SK-N-SH treated with all-trans-retinoic acid at 6 μM for 48 hours (cell line): ENCODE measurements around the gene FUT3.

ENCODE experiments used
- ATAC-seq: fragments of 200-7000 bp; cut with Tn5 transposase; 3 replicates; pipeline ENCODE4 v1.9.1; 2020; ENCODE audit warnings: mild to moderate bottlenecking, moderate library complexity
- ARNTL ChIP-seq: fragments of 450-650 bp; formaldehyde crosslinking; IDR thresholded peaks from 2 replicates; pipeline ENCODE4 v1.5.0; 2020; ENCODE audit warnings: low read depth, mild to moderate bottlenecking, moderate library complexity, borderline replicate concordance
- BACH2 ChIP-seq: fragments of 250-450 bp; sonication (Bioruptor Pico); IDR thresholded peaks from 2 replicates; pipeline ENCODE4 v1.9.0; 2021; ENCODE audit warnings: mild to moderate bottlenecking, borderline replicate concordance
- CREB5 ChIP-seq: fragments of 250-450 bp; sonication (Bioruptor Pico); IDR thresholded peaks from 2 replicates; pipeline ENCODE4 v1.5.1; 2020; ENCODE audit warnings: low read depth, mild to moderate bottlenecking, moderate library complexity
- CSDC2 ChIP-seq: fragments of 250-450 bp; sonication (Bioruptor Pico); IDR thresholded peaks from 2 replicates; pipeline ENCODE4 v1.5.0; 2020; ENCODE audit warnings: mild to moderate bottlenecking, moderate library complexity
- CSRNP3 ChIP-seq: fragments of 250-450 bp; sonication (Bioruptor Pico); IDR thresholded peaks from 2 replicates; pipeline ENCODE4 v1.5.1; 2021; ENCODE audit warnings: mild to moderate bottlenecking, moderate library complexity
- ESRRG ChIP-seq: fragments of 250-450 bp; sonication (Bioruptor Pico); IDR thresholded peaks from 2 replicates; pipeline ENCODE4 v1.6.1; 2021; ENCODE audit warnings: mild to moderate bottlenecking
- ISL1 ChIP-seq: fragments of 250-450 bp; sonication (Bioruptor Pico); IDR thresholded peaks from 2 replicates; pipeline ENCODE4 v2.1.2; 2022; ENCODE audit warnings: mild to moderate bottlenecking, moderate library complexity
- OSR1 ChIP-seq: fragments of 250-450 bp; sonication (Bioruptor Pico); IDR thresholded peaks from 2 replicates; pipeline ENCODE4 v1.8.0; 2022; ENCODE audit warnings: moderate library complexity, mild to moderate bottlenecking, inconsistent platforms
- PATZ1 ChIP-seq: fragments of 250-450 bp; sonication (Bioruptor Pico); IDR thresholded peaks from 2 replicates; pipeline ENCODE4 v1.8.0; 2020; ENCODE audit warnings: mild to moderate bottlenecking, moderate library complexity, borderline replicate concordance
- POU6F1 ChIP-seq: fragments of 250-450 bp; sonication (Bioruptor Pico); IDR thresholded peaks from 2 replicates; pipeline ENCODE4 v1.8.0; 2021; ENCODE audit warnings: low read depth, mild to moderate bottlenecking, moderate library complexity, borderline replicate concordance
- RARB ChIP-seq: fragments of 250-450 bp; sonication (Bioruptor Pico); IDR thresholded peaks from 2 replicates; pipeline ENCODE4 v1.8.0; 2021; ENCODE audit warnings: mild to moderate bottlenecking, moderate library complexity
- SNAI2 ChIP-seq: fragments of 250-450 bp; sonication (Bioruptor Pico); IDR thresholded peaks from 2 replicates; pipeline ENCODE4 v1.5.0; 2020; ENCODE audit warnings: mild to moderate bottlenecking, moderate library complexity
- TCF4 ChIP-seq: fragments of 250-450 bp; sonication (Bioruptor Pico); IDR thresholded peaks from 2 replicates; pipeline ENCODE4 v1.8.0; 2021; ENCODE audit warnings: mild to moderate bottlenecking, moderate library complexity, borderline replicate concordance
- TSHZ2 ChIP-seq: fragments of 250-450 bp; sonication (Bioruptor Pico); IDR thresholded peaks from 2 replicates; pipeline ENCODE4 v1.5.0; 2020; ENCODE audit warnings: mild to moderate bottlenecking, moderate library complexity
- ZC3H10 ChIP-seq: fragments of 250-450 bp; sonication (Bioruptor Pico); IDR thresholded peaks from 2 replicates; pipeline ENCODE4 v1.5.1; 2021; ENCODE audit warnings: mild to moderate bottlenecking, moderate library complexity
- ZFP30 ChIP-seq: fragments of 450-650 bp; formaldehyde crosslinking; IDR thresholded peaks from 2 replicates; pipeline ENCODE4 v1.5.0; 2022; ENCODE audit warnings: mild to moderate bottlenecking, moderate library complexity
- ZNF565 ChIP-seq: fragments of 450-650 bp; formaldehyde crosslinking; conservative IDR thresholded peaks from 2 replicates; pipeline ENCODE4 v1.5.0; 2020; ENCODE audit warnings: low read depth, mild to moderate bottlenecking, moderate library complexity
- ZNF70 ChIP-seq: fragments of 450-650 bp; formaldehyde crosslinking; IDR thresholded peaks from 2 replicates; pipeline ENCODE4 v1.5.0; 2020; ENCODE audit warnings: mild to moderate bottlenecking, moderate library complexity
- ZNF8 ChIP-seq: fragments of 450-650 bp; formaldehyde crosslinking; IDR thresholded peaks from 2 replicates; pipeline ENCODE4 v1.5.0; 2020; ENCODE audit warnings: mild to moderate bottlenecking, moderate library complexity

FUT3 gene

GRCh38 chr19:5803752-5804515, 47.3 kb downstream of the FUT3 start (continued):
- no peak for TF ChIP-seq ESRRG (CRISPR knock-in tag)
- TF ChIP-seq CSRNP3: no peak
- TF ChIP-seq BACH2 (CRISPR knock-in tag): no peak
- no peak for TF ChIP-seq TCF4

- no peak for TF ChIP-seq ESRRG (CRISPR knock-in tag)
- no peak for TF ChIP-seq TSHZ2 (CRISPR knock-in tag)
- TF ChIP-seq RARB (CRISPR knock-in tag): no peak
- TF ChIP-seq OSR1 (CRISPR knock-in tag): no peak
- TF ChIP-seq ZNF565 (CRISPR knock-in tag): no peak
- TF ChIP-seq CREB5 (CRISPR knock-in tag): no peak
- no peak for TF ChIP-seq ZFP30 (CRISPR knock-in tag)
- TF ChIP-seq TCF4: no peak
- TF ChIP-seq PATZ1 (CRISPR knock-in tag): no peak
- TF ChIP-seq SNAI2 (CRISPR knock-in tag): no peak
- TF ChIP-seq CSRNP3: no peak
- no peak for TF ChIP-seq ZNF8 (CRISPR knock-in tag)
- no peak for TF ChIP-seq ISL1 (CRISPR knock-in tag)
- no peak for TF ChIP-seq ZC3H10 (CRISPR knock-in tag)
- no peak for TF ChIP-seq CSDC2 (CRISPR knock-in tag)
- TF ChIP-seq ARNTL (CRISPR knock-in tag): no peak
- no peak for TF ChIP-seq ZNF70 (CRISPR knock-in tag)
- no peak for ATAC-seq
These were observed 47.9 kb downstream of the FUT3 start for GRCh38 chr19:5803441-5803751.

GRCh38 chr19:5801796-5802619, 49.2 kb downstream of the FUT3 start:
- TF ChIP-seq RARB (CRISPR knock-in tag) (no peak), ISL1 (CRISPR knock-in tag) (no peak), SNAI2 (CRISPR knock-in tag) (no peak), POU6F1 (CRISPR knock-in tag) (no peak), CSDC2 (CRISPR knock-in tag) (no peak), OSR1 (CRISPR knock-in tag) (no peak), CSRNP3 (no peak), BACH2 (CRISPR knock-in tag) (no peak), TCF4 (no peak)
- TF ChIP-seq, all 23 proteins: peak for 0
- no peak for ATAC-seq
